SHP77 (cell line): ENCODE data around the gene DNAJC15.

Experiments
- DNase-seq, 2 experiments: peaks; one replicate each; lab custom pipeline; 2025; lab: John Stamatoyannopoulos, UW

DNAJC15 gene

DNA sequence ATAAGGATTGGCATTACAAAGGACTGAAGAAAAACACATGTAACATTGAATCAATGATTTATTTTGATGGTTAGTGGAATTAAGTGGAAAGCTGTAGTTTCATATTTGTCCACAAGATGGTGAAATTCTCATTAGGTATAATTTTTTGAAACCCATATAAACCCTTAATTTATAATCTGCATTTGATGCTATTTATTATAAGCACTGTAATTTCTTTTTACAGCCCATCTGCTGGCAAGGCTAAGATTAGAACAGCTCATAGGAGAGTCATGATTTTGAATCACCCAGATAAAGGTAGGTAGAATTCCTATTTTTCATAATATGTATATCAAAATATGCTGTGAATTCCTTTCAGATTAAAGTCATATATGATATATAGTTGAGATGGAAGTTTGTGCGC, 62.2 kb downstream of the DNAJC15 start:
- DNase-seq = no peak

DNA sequence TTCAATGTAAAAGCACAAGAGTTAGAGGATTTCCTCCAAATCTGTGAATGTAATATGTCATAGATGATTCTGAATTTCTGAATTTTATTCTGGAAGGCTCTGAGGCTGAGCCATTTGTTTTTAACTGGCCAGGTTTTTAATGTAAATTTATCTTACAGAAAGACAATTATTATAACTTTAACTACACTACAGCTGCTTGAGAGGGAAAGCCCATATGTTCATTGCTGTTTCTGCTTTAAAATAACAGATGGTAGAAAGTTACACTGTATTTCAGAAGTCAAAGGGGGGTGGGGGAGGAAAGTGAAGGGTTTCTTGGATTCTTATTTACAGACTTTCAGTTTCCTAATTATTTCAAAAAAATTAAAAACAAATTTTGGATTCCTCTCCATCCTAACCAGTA, 62.8 kb downstream of the DNAJC15 start:
- DNase-seq = no peak

DNA sequence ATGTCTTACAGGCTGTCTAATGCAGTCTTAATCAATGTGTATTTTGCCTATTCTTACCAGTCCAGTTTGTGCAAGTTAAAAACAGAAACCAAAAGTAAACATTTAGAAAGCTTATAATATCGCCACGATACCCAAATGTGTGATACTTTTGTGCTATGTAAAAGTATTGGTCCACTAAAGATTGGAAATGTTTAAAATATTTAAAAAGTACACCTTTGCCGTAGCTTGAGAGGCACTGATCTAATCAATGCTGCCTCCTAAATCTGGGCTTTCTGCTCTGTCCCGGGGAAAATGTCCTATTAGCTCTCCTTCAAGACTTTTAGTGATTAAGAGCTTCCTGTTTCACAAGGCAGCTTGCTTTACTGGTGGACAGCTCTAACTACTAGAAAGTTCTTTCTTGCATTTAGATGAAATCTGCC, 64.7 kb downstream of the DNAJC15 start:
- no peak for DNase-seq

DNA sequence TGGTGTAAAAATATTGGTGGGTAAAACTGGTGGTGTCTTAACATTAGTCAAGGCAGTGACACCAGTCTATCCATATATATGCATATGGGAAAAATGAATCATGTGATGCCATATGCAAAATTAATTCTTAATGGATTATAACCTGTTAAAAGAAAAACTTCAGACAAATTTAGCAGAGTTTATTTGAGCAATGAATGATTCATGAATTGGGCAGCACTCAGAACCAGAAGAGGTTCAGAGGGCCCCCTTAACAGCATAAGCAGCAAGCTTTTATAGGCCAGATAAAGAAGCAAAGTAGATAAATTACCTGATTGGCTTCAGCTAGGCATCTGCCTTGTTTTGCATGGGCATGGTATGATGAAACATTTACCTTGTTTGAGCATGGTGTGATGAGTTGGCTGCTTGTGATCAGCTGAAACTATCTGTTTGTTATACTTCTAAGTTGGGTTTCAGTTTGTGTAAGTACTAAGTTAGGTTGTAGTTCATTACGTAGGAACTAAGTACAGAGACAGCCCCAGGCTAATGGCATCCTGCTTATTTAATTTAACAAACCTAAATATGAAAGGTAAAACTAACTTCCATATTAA, 66.6 kb downstream of the DNAJC15 start:
- DNase-seq = no peak

DNA sequence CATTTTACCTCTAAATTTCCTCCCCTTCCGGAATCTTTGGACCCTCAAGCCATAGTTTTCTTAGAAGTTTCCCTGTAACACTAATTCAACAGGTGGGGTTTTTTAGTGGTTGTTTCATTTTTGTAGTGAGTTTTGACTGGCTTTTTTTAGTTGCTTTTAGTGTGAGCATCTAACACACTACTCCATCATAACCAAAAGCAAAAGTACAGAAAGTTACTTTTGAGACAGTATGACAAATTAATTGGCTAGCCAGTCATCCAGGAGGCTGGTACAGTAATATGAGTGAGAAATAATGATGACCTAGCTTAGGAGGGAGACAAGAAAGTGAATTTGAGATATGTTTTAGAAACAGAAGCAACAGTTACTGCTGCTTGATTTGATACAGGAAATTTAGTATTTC, 71.5 kb downstream of the DNAJC15 start:
- no peak for DNase-seq

DNA sequence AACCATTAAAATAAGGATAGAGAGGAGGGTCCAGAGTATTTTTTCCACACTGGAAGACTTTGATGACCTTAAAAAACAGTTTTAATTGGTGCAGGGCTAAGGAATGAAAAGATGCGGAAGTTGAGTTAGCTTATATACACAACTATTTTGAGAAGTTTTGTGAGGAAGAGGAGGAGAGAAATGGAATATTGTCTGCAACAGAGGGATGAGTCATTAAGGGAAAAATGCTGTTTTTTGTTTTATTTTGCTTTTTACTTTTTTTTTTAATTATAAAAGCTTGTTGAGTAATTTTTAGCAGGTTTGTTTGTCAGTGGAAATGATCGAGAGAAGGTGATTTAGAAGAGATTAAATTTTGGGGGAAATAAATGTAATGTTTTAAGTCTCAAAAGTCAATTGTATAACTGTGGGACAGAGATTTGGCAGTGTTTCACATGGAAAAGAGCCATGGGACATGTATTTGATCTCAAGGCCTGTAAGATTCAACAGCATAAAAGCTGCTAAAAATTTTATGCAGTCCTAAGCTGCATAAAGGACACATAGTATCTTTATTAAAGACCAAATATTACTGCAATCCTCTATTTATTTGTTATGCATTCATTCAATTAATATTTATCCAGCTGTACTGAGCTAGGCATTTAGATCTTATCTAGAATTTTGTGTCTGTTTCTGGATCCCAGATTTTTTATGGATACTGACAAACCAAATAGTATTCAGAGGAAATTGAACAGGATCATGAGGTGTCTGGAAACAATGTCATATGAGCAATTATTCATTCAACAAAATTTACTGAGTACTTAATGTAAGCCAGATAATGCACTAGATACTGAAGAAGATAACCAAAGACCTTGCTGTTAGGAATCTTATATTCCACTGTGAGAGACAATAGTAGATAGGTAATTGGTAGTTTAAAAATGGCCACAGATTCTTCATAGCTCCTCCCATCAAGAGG, 72.7 kb downstream of the DNAJC15 start:
- DNase-seq = no peak

DNA sequence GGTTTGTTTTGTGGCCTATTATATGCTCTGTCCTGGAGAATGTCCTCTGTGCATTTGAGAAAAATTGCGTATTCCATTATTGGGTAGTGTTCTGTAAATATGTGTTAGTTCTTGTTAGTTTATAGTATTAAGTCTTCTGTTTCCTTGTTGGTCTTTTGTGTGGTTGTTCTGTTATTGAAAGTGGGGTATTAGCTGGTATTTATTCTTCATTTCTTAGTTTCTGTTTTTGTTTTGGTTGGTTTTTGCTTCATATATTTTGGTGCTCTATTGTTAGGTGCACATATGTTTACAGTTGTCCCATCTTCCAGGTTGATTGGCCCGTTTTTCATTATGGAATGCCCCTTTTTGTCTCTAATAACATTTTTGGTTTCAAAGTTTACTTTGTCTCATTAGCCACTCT, 77.3 kb downstream of the DNAJC15 start:
- no peak for DNase-seq

DNA sequence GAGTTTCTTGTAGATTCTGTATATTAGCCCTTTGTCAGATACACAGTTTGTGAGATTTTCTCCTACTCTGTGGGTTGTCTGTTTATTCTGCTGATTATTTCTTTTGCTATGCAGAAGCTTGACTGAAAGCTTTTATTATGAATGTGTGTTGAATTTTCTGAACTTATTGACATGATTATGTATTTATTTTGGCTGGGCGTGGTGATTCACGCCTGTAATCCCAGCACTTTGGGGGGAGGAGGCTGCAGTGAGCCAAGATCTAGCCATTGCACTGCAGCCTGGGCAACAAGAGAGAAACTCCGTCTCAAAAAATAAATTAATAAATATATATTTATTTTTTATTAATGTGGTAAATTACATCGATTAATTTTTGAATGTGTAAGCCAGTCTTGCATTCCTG, 78.9 kb downstream of the DNAJC15 start:
- no peak for DNase-seq

DNA sequence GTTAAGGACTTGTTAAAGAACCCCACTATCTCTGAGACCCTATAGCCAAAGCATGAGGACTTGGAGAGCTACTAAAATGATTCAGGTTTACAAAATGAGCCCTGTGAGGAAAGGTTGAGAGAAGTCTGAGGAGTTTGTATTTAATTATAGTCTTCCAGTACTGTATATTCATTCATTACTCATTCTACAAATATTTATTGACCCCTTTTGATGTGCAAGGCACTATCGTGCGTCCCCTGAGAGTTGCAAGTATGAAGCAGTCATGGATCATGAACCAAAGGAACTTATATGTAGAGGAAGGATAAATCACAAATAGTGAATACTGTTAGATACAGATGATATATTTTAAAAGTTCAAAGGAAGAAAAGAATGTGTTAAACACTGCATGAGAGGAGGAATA, 84.4 kb downstream of the DNAJC15 start:
- no peak for DNase-seq

DNA sequence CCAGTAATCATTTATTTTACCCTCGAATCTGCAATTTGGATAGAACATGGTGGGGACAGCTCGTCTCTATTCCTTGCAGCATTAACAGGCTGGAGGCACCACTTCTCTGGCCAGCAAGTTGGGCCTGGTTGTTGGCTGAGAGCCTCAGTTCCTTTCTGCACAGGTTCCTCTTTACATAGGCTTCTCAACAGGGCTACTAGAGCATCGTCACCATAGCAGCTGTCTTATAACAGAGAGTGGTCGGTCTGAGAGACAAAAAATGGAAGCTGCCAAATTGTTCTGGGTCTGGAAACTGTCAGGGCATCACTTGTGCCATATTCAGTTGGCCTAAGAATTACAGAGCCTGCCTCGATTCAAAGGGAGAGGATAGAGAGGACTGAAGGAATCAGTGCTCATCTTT, 86.7 kb downstream of the DNAJC15 start:
- no peak for DNase-seq

DNA sequence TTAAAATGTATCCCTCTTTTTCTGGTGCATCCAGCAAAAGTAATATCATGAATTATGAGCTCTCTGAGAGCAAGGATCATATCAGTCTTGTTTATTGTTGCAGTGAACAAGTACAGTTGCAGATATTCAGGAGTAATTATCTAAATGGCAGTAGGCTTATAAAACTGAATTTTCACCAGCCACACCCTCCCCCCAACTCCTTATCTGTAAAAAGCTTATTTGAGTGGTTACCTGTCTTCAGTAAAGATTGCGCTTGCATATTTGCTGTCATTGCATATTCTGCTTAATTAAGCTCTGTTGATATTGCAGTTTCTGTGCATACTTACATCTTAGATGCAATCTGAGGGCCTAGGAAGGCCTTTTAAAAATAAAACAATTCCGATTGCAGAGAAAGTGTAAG, 87.3 kb downstream of the DNAJC15 start:
- DNase-seq = no peak

DNA sequence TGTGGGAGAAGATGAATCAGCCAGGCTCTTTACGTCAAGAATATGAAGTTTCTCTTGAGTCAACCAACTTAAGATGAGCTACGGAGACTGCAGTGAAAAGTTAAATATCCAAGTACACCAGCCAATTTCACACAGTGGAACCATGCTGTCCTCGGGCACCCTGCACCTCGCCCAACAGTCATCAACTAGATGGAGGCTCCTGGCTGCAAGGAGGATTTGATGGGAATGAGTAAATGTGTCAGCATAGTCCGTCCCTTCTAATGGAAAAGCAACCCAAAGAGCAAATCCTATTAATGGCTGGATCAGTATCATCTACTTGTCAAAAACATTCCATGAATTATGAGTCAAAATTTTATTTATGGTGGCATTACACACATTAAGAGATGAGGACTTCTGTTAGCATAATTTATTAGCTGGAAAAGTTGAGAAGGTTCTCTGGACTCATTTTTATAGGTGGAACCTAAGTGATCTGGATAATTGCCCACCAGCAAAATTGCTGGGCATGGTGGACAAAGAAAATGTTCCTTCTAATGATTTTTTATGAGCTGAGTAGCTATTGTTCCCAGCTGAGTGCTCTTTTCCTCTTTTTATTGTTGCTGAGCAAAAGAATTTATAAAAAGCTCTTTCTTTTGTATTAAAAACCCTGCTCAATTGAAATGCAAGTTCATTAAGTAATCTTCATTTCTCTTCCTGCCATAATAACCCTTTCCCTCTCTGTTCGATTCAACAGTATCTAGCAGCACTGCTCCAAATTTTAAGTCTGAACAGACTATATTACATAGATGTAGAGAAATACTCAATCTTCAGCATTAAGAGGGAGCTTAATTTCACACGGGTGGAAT, 88.4 kb downstream of the DNAJC15 start:
- DNase-seq = no peak

DNA sequence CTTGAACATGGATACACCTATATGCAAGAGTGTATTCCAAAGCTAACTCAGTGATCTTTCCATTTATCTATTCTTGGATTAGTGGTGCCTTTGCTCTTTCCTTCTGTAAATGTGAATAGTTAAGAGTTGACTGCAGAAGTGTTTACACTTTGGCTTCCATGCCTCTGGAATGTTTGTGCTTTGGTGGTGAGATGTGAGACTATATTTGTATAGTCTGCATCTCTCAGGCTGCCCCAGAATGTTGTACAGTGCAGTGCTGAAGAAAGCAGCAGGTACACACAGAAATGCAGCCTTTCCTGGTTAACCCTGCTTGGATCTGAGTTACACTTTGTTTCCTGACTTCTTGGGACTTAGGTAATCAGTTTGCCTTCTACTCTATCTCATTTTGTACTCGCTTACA, 90.2 kb downstream of the DNAJC15 start:
- DNase-seq = no peak

DNA sequence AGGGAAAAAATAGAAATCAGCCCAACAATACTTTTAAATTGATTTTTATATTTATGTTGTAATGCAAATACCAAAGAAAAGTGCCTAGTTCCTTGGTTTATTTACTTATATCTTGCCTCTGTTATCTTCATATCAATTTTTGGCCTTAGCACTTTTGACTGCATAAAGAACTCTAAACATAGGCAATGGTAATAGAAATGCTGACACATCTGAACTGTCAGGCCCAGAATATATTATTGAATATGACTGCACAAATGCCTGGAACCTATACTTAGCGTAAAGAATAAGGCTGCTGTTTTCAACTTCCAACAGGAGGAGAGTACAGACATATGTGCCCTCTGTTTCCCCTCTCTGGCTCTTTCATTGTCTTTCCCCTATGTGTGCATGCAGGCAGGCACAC, 91.1 kb downstream of the DNAJC15 start:
- DNase-seq = no peak

DNA sequence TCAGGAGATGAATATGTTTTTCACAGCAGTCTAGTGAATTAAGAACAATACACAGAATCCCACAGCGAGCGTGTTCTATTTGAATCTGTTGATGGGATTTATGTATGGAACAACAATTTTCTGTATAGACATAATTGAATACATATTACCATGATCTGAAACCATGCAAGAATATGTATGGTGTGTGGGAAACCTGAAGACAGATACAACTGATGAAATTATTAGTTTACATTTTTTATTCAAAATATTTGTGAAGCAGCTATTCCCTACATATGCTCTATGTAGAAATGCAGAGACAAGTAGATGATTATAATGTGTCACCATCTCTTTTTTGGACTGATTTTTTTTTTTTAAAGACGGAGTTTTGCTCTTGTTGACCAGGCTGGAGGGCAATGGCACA, 91.8 kb downstream of the DNAJC15 start:
- no peak for DNase-seq

DNA sequence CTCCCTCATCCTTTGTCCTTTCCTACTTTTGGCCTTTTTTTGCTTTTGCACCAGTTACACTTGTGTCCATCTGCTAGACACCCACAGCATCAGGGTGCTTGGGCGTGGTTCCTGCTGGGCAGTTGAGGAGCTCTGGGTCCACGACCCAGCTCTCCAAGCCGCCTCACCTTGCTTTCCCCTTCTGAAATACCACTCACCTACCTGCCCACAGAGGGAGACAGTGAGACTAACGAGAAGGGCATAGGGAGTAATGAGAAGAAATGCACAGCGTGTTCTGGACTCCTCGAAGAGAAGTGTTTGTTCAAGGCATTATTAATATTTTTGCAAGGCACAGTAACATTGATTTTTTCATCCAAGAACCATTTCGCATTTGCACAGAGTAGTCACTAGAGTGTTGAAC, 92.9 kb downstream of the DNAJC15 start:
- DNase-seq = no peak

DNA sequence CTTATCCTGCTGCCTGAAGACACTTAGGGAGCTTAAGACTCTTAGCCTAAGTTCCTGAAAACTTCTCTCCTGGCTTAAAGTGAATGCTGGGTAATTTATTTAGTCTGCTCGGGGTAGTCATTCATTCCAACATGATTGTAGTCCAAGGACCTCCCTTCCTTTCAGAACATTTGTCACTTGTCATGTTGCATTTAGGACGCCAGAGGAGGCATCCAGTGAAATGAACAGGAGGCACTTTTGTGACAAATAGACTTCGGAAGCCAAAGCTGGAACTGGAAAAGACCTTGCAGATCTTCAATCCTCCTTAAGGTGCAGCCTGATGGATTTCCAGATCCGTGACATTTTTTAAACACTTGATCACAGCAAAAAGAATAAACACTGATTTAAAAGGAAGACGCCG, 95.1 kb downstream of the DNAJC15 start:
- DNase-seq = no peak

DNA sequence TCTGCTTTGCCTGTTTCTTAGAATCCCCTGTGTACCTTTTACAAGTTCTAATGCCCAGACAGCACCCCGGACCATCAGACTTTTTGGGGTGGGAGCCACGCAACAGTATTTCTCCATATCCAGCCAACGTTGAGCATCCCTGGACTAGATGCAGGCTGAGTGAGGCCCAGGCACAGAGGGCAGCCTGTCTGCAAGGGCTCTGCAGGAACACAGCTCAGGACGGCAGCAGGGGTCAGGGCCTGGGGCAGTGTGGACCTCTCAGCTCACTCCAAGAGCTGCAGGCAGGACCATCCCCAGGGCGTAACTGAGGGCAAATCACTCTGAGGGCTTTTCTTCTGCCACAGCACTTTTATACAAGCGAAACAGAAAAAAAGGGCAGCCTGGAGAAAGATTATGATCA, 95.8 kb downstream of the DNAJC15 start:
- no peak for DNase-seq

DNA sequence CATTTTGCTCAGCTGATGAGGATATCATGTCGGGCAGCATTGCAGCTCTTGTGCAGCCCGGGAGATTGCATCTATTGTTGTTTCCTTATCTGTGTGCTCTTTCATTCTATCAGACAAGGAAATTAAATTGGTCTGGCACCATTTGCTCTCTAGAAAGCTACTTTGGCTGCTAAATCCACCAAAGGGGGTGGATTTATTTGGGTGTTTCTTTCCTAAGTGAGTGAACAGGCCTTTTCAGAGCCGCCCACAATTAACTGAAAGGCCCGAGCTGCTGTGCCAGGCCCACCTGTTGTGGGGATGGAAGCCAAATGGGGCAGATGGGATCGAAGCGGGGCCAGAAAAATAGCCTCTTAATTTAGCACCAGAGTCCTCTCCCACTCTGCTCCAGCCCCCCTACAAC, 99.4 kb downstream of the DNAJC15 start:
- no peak for DNase-seq

DNA sequence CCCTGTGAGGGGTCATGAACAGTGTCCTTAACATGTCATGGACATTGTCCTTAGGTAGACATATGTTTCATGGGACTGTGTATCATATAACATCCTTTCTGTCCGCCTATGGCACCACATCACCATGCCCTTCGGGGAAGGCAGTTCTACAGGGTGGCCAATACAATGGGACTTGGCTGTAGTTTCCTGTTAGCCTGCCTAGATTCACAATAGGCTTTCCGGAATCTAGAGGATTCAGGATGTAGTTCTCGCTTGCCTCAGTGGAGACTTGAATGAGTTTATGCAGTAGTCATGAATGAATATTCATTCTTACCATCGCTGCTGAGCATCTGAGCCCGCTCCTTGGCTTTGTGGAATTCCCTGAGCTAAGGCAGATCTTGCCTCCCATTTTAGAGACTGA, 100.5 kb downstream of the DNAJC15 start:
- DNase-seq = no peak

DNA sequence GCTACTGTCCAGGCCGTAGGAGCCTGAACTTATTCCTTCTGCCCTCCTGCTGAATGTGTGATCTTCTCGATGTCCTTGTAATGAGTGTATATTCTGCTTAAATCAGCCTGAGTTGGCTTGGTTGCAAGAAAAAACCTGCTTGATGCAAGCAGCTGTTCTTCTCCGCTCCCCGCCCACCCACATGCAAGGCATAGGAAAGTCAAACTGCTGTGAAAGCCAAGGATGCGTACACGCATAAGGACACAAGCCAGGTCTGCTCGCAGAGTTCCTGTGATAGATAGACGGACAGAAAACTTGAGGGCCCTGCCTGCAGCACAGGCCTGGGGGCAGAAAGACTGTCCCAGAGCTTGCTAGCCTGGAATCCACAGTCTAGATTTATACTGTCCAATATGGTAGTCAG, 101.1 kb downstream of the DNAJC15 start:
- no peak for DNase-seq

DNA sequence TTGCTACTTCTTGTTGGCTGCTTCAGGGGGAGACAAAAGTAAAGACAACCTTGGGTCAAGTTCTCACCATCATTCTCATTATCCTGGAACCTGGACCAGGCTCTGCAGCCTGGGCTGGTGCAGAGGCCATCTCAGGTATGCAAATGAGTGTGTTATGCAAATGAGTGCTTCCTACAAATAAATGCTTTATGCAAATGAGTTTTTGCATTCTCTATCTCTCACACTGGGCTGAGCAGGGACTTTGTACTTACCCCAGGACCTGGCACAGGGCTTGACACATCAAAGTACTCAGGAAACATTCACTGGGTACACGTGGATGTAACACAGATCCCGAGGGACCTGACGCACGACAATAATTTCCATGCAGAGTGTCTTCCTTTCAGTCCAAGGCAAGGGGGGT, 103.0 kb downstream of the DNAJC15 start:
- DNase-seq = no peak
